Stimulated activated effector memory CD8-positive, alpha-beta T cell treated with anti-CD3 and anti-CD28 coated beads, Interleukin-12 subunit alpha, Interleukin-12 subunit beta, amount 100 ng/mL, for 72 hours (primary cell): Measurements from ENCODE around the gene SCN2B.
A peak's percentile ranks its signal among the peaks of the same experiment; 100 is the strongest.

Experiments used
- ATAC-seq: fragments of 150-1000 bp; cut with Tn5 transposase; 2 replicates; pipeline ENCODE4 v1.10.0; 2021
- DNase-seq, 2 donors: peaks; one replicate each; pipeline ENCODE4 v3.0.0; 2021 to 2022; ENCODE audit warnings: low spot score in 2 of 2
- H3K27ac Mint-ChIP-seq: one replicate; pipeline ENCODE4 v1.8.0; 2022; ENCODE audit warnings: mild to moderate bottlenecking, mixed read lengths
- H3K36me3 Mint-ChIP-seq: one replicate; pipeline ENCODE4 v1.8.0; 2022; ENCODE audit warnings: mild to moderate bottlenecking, mixed read lengths
- H3K4me1 Mint-ChIP-seq: one replicate; pipeline ENCODE4 v1.8.0; 2022; ENCODE audit warnings: mixed read lengths
- H3K4me3 Mint-ChIP-seq: one replicate; pipeline ENCODE4 v1.8.0; 2022; ENCODE audit warnings: mild to moderate bottlenecking, mixed read lengths
- H3K9me3 Mint-ChIP-seq: one replicate; pipeline ENCODE4 v1.8.0; 2022; ENCODE audit warnings: mixed read lengths

The SCN2B gene

DNA sequence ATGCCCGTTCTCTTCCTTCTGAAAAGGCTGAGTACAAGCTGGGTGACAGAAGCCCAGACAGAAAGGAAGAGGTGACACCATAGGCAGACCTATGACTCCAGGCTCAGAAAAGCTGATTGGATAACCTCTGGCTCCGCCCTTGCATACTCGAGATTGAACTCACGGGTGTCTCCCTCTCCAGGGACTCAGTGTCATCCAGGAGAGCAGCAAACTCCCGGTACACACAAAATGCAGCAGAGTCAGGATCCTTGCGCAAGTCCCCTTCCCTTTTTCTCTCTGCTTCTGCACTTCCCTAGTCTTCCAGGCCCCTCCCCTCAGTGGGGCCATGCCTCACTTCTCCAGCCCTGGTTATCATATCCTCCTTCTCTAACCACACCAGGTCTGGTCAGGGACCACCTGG is 33.6 kb downstream of the SCN2B start:
- DNase-seq = no peak
- Mint-ChIP-seq H3K36me3 (no peaks in the 10 kb centered on the region), H3K4me3 (peak overlapping the region; percentile 39), H3K4me1 (peaks cover 11% of the 10 kb centered on the region), H3K27ac (no peak overlapping the region), H3K9me3 (no peaks in the 10 kb centered on the region)
- peak; percentile 49 for ATAC-seq

DNA sequence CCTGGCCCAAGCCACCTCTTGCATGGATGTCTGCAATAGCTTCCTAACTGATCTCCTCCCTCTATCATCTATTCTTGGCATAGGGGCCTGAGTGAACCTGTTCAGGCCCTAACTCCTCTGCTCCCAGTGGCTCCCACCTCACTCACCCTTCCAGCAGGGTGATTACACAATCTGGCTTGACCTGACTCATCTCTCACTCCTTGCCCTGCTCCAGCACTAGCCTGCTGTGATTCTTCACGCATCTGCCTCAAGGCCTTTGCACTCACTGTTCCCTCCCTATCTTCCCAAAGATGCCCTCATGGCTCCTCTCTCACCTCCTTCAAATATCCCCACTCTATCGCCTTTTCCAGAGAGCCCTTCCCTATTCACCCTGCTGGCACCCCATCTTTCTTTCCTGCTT is 34.4 kb downstream of the SCN2B start:
- H3K9me3 Mint-ChIP-seq = no peaks in the 10 kb centered on the region
- H3K4me1 Mint-ChIP-seq = peaks cover 11% of the 10 kb centered on the region
- no peak for ATAC-seq
- H3K27ac Mint-ChIP-seq = no peak overlapping the region
- no peak for DNase-seq
- no peak overlapping the region for H3K4me3 Mint-ChIP-seq
- no peaks in the 10 kb centered on the region for H3K36me3 Mint-ChIP-seq

DNA sequence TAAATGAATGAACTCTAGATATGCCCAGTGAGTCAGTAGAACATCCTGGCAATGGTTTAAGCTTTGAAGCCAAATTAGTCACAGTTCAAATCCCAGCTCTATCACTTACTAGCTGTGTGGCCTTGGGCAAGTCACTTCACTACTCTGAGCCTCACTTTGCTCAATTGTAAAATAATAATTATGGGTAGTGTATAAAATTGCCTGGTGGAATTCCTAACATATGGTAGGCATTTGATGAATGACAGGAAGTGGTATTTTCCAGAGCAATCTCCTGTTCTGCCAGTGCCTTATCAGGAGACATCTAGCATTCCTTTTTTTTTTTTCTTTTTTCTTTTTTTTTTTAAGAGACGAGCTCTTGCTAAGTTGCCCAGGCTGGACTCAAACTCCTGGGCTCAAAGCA is 36.9 kb downstream of the SCN2B start:
- Mint-ChIP-seq H3K9me3 (no peaks in the 10 kb centered on the region), H3K36me3 (no peaks in the 10 kb centered on the region), H3K27ac (no peak overlapping the region), H3K4me3 (no peak overlapping the region), H3K4me1 (peaks cover 5% of the 10 kb centered on the region)
- DNase-seq (no peak), ATAC-seq (peak; percentile 61)

DNA sequence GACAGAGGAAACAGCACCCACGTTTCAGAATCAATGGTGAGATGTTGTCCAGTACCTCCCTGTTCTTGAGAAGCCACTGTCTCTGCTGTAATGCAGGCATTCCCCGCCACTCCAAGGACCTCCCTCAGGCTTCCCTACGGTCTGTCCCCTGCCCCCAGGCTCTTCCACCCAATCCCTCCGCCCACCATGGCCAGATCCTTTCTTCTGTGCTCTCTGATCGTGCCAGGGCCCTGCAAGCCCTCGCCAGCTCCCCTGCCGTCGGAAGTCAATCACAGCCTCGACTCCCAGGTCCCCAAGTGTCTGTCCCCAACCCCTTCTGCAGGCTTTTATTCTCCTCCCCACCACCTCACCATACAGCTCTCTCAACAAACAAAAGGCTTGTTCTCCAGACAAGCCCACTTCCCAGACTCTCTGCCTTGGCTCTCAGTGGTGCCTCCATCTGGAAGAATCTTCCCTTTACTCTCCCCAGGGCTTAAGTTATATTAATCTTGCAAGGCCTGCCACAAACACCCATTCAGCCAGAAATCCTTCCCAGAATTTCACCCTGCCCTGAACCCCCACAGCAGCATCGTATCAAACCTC is 37.5 kb downstream of the SCN2B start:
- Mint-ChIP-seq H3K36me3 (no peaks in the 10 kb centered on the region), H3K4me1 (peaks cover 5% of the 10 kb centered on the region), H3K27ac (peak overlapping the region; percentile 46), H3K9me3 (no peaks in the 10 kb centered on the region), H3K4me3 (no peak overlapping the region)
- DNase-seq (no peak), ATAC-seq (no peak)

DNA sequence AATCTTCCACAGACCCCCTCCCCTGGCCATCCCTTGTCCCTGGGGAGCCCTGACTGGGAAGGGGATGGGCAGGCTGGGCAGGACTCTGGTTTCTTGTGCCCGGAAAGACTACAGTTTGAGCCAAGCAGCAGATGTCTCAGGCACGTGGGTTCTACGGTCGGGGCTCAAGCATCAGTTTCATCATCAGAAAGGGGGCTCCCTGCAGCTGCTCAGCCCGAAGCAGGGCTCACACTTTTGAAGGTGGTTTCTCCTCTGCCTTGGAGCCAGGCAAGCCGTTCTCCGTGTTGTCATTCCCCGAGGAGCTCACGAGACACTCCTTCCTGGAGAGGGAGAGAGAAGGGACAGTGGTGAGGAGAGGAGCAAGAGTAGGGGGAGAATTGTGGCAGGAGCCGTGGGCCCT is 39.6 kb downstream of the SCN2B start:
- no peak for ATAC-seq
- H3K4me3 Mint-ChIP-seq = no peak overlapping the region
- H3K36me3 Mint-ChIP-seq = no peaks in the 10 kb centered on the region
- H3K27ac Mint-ChIP-seq = no peak overlapping the region
- no peak for DNase-seq
- no peaks in the 10 kb centered on the region for H3K4me1 Mint-ChIP-seq
- H3K9me3 Mint-ChIP-seq = no peaks in the 10 kb centered on the region

DNA sequence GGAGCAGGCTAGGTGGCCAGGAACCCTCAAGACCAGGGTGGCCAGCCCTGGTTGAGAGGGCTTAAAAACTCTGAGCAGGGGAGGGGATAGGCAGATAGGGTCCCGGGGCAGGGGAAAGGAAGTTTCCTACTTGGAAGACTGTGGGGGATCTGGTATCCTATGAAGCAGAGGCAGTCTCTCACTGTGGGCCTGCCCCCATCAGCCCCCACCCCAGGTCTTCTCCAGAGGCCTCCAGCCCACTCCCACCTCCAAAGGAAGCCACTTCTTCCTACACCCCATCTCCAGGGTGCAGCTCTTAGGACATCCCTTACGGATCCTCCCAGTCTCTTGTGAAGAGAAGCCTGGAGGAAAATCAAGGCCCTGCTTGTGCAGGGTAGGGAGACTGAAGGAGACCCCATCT is 40.1 kb downstream of the SCN2B start:
- Mint-ChIP-seq H3K4me1 (no peaks in the 10 kb centered on the region), H3K36me3 (no peaks in the 10 kb centered on the region), H3K9me3 (no peaks in the 10 kb centered on the region), H3K27ac (no peak overlapping the region), H3K4me3 (no peak overlapping the region)
- no peak for DNase-seq
- ATAC-seq = no peak

DNA sequence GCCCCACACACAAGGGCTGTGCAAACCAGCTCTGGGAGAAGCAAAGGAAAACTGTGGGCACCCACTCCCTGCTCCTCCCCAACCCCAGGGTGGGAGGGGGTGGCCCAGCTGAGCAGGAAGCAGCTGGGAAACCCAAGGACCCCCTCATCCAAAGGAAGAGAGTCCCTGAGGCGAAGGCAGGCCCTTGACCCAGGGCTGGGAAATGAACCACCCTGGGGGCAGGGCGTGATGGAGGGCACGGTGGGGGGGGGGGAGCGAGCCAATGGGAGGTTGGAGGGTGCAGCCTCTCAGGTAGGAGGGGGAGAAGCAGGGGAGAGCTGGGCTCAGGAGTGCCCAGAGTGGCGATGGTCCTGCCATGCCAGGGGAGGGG is 40.7 kb downstream of the SCN2B start:
- Mint-ChIP-seq H3K4me3 (no peak overlapping the region), H3K4me1 (no peaks in the 10 kb centered on the region), H3K36me3 (no peaks in the 10 kb centered on the region), H3K9me3 (no peaks in the 10 kb centered on the region), H3K27ac (peak overlapping the region; percentile 55)
- ATAC-seq = no peak
- DNase-seq = no peak

DNA sequence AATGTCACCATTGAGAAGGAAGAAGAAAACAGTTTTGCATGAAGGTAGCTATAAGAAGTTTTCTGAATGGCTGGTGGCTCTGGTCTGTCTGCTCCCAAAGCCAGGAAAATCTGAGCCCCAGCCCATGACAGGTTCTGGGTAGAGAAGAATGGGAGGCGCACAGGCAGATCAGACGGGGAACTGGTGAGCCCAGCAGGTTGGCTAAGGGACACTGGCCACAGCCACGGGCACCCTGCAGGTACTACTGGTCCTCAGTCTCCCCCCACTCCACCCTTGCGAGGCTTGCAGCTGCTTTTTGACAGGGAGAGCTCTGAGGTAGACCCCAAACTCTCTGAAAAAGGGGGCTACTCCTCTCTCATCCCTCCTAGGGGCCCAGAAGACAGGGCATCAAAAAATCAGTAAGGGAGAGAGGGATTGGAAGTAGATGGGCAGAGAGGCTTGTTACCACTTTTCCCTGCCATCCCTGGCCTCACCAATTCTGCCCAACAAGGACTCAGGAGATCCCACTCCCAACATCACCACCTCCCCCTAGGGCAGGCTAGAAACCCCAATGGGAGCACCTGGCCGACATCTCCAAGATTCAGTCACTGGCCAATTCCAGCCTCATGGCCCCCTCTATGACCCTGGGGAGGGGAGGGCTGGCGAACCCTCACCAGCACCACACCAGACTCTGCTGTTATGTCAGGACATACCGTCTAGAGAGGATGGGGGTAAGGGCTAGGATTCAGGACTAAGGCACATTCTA is 41.2 kb downstream of the SCN2B start:
- no peaks in the 10 kb centered on the region for H3K36me3 Mint-ChIP-seq
- H3K27ac Mint-ChIP-seq = peak overlapping the region; percentile 55
- DNase-seq (no peak), ATAC-seq (no peak)
- H3K4me1 Mint-ChIP-seq = no peaks in the 10 kb centered on the region
- H3K9me3 Mint-ChIP-seq = no peaks in the 10 kb centered on the region
- H3K4me3 Mint-ChIP-seq = no peak overlapping the region

DNA sequence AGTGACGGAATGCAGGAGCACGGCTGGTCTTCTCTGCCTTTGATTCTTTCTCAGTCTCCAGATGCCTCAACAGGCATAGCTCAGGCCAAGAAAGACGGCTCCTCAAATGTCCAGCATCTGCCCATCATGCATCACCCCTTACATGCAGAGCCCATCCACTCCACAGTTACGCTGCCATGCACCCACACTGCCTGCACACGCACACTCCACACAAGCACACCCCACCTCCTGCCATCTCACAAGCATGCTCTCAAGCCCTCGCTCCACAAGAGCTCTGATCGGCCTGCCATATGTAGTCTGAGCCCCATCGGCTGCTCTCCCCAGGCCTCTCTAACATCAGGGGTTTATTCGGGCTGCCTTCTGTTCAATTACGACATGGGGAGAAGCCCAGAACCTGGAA is 42.6 kb downstream of the SCN2B start:
- Mint-ChIP-seq H3K9me3 (no peaks in the 10 kb centered on the region), H3K27ac (no peak overlapping the region), H3K36me3 (no peaks in the 10 kb centered on the region), H3K4me3 (no peak overlapping the region), H3K4me1 (no peaks in the 10 kb centered on the region)
- ATAC-seq (no peak), DNase-seq (no peak)

DNA sequence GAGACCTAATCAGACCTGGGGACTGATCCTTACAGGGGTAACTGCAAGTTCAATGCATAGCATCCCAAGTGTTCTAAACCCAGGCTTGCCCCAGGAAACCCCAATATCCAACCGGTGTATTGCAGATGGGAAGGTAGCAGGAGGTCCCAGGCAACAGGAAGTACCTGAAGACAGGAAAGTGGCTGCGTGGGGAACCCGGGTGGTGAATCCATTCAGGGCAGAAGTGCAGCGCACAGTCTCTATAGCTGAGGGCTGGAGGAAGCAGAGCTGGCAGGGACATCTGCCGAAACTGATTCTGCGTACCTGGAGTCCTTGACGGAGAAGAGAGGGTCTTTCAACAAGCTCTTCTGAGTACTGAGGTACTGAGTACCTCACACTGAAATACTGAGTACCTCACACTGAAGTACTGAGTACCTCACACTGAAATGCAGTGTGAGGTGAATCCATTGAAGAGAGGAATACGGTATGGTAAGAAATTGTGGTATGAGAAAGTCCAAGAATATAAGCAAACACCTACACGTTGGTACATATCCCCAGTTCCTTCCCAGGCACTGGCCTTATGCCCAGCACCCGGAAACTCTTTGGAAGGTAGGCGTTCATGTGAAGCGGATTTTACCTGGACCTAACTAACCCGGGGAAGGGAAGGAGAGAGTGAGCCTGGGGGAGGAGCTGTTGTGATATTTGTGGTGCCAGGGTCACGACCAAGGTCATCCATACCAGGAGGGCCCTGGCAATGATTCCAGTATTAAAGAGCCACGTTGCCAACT is 43.9 kb downstream of the SCN2B start:
- DNase-seq (no peak), ATAC-seq (no peak)
- Mint-ChIP-seq H3K4me1 (no peaks in the 10 kb centered on the region), H3K27ac (no peak overlapping the region), H3K4me3 (no peak overlapping the region), H3K36me3 (no peaks in the 10 kb centered on the region), H3K9me3 (no peaks in the 10 kb centered on the region)

DNA sequence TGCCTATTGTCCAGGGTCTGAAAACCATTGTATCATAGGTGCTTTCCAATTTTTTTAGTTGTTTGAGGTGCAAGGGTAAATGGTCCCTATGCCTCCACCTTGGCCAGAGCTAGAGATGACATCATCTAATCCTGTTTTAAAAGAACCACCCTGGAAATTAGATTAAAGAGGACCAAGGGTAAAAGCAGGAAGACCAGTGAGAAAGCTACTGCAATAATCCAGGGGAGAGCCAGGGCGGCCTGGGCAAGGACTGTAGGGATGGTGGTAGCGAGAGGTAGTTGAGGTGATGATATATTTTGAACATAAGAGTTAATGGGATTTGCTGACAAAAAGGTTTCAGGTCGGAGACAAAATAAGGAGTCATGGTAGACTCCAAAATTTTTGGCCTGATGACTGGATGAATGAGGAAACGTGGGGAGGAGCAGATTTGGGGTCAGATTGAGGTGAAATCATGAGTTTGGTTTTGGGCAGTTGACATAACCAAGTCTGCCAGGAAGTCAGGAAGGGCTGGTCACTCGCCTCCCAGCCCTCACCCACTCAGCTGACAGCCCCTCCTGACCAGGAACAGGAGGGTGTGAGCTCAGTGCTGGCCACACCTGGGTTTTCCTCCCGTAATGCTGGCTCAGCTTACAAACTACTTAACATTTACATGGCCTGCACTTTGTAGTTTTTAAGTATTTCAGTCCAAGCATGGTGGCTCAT is 46.8 kb downstream of the SCN2B start:
- Mint-ChIP-seq H3K27ac (no peak overlapping the region), H3K36me3 (no peaks in the 10 kb centered on the region), H3K4me1 (no peaks in the 10 kb centered on the region), H3K9me3 (no peaks in the 10 kb centered on the region), H3K4me3 (no peak overlapping the region)
- ATAC-seq (no peak), DNase-seq (no peak)

DNA sequence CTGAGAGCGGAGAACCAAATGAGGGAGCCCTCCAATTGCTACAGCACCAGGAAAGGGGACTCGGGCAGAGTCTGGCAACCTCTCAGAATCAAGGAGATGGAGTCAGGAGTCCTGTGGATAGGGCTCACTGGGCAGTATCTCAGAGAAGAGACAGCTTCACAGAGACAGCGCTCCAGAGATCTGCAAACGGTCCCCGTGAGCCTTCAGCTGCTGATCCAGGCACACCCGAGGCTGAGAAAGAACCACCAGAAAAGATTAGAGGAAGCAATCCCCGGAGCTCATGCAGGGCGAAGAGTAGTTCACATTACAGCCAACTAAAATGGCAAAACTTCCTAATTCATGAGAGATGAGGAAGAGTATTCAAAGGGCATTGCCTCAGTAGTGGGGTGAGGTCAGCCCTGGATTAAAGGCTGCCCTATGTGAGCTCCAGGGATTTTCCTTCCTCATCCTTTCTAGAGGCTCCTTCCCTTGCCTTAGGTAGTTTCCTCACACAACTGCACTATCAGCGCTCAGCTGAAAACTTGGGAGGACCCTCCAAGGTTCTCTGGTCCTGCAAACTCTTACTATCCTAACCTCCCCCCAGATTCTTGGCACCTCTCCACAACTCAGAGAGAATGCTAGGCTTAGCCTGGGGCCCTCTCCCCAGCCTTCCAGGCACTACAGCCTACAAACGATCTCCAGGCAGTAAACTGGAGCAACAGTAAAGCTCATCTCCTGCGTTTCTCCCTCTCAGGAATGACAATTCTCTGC is 47.5 kb downstream of the SCN2B start:
- ATAC-seq = no peak
- Mint-ChIP-seq H3K4me1 (no peaks in the 10 kb centered on the region), H3K36me3 (no peaks in the 10 kb centered on the region)

DNA sequence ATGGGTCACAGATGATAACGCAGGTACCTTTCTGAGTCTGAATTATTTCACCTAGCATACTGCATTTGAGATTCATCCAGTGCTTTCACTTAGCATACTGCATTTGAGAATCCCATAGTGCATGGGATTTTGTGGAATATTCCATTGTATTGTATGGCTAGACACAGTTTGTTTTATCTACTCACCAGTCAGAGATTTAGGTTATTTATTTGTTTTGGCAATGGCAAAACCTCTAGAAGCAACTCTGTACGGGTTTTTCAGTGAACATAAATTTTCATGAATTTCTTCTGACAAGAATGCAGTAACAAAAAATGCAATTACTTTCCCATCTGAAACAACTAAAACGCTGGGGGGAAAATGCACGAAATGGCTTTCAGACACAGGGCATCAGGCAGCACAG is 48.1 kb downstream of the SCN2B start:
- no peaks in the 10 kb centered on the region for H3K4me1 Mint-ChIP-seq
- ATAC-seq (no peak), DNase-seq (no peak)
- H3K4me3 Mint-ChIP-seq = no peak overlapping the region
- H3K9me3 Mint-ChIP-seq = no peaks in the 10 kb centered on the region
- no peak overlapping the region for H3K27ac Mint-ChIP-seq
- no peaks in the 10 kb centered on the region for H3K36me3 Mint-ChIP-seq

More for the DNA sequence above, 47.5 kb downstream of the SCN2B start:
- Mint-ChIP-seq H3K9me3 (no peaks in the 10 kb centered on the region), H3K4me3 (no peak overlapping the region), H3K27ac (no peak overlapping the region)
- no peak for DNase-seq

DNA sequence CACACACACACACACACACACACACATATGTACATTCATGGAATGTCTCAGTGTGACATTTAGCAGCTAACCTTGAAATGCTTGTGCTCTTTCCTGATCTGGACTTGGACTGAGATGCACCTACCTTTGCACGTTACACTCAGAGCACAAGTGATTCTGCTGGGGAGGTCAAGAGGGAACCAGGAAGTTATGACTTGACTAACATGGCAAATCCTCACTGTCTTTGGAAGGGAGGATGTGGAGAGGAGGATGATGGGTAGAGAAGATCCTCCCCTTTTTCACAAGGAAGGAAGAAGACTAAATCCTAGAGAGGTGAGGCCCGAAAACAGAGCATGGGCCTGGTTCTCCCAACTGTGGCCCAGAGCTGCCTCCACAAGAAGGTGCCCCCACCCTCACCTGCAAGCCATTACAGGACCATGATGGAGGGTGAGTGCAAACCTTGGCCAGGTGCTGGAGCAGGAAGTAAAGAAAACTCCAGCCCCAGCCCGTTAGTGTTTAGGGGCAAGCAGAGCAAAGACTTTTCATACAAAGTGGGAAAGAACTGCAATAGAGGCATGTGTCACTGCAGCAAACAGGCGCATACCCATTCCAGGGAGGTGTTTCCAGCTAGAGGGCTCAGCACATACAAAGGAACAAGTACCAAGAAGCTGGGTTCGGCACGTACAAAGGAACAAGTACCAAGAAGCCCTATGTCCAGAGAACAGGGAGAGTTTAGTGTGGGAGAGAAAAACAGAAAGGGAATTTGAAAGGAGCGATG is 50.2 kb downstream of the SCN2B start:
- ATAC-seq = peak; percentile 24
- Mint-ChIP-seq H3K4me3 (no peak overlapping the region), H3K27ac (no peak overlapping the region), H3K9me3 (no peaks in the 10 kb centered on the region), H3K36me3 (no peaks in the 10 kb centered on the region), H3K4me1 (no peaks in the 10 kb centered on the region)
- DNase-seq = no peak
